ENCODE measurements around the gene MAPK11.

GRCh38 chr22:50274311-50274710 lies 4.1 kb upstream of the MAPK11 start:
- TF ChIP-seq CTCF (conservative IDR thresholded peaks at IDR 0.05) (no peak; the same call in 1 of the 2 replicates), ZFX (IDR thresholded peaks at IDR 0.05) (no peak)
